ENCODE data around the gene LDB3. TPM values are rescaled to one million over a fixed set of nuclear protein-coding genes. Genes with fewer than 3 reads are reported as not detected.

The LDB3 gene
- polyA plus RNA-seq, 4 donors, result 0.92 to 1.5 (median 1.0) TPM

Other genes starting within 250 kb of the LDB3 start
- gene WAPL, start 146.7 kb upstream of the LDB3 start, polyA plus RNA-seq (ENCODE audit: insufficient read length in 4 of 4), result 10 to 100 TPM; 43.3 to 51.8 (median 46.9) TPM
- not detected for gene OPN4, start 14.0 kb upstream of the LDB3 start, polyA plus RNA-seq (ENCODE audit: insufficient read length in 4 of 4)
- gene BMPR1A, start 88.1 kb downstream of the LDB3 start, polyA plus RNA-seq (ENCODE audit: insufficient read length in 4 of 4), result 10 to 100 TPM; 64.5 to 79.4 (median 71.1) TPM